ENCODE data around the gene ACAD11.
"Not testable (repeated sequence)": the region's sequence is repeated elsewhere in the genome, so short reads cannot be mapped to it uniquely, and the experiment has no call there.

ACAD11 gene

DNA sequence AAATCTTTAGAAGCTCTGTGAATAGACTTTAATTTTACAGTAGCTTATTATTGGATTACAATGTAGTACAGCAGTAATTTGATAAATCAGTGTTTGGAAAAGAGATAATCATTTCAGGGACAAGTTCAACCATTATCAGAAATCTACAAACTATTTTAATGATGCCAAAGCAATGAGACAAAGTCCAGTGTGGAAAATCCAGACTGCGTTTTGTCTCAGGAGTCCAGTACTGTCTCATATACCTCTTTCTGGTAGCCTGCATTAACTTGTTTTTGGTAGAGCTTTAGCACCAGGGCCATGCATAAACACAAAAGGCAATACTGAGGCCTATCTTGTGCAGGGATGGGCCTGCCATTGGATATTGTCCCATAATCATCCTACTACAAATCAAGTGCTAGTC, 42.8 kb downstream of the ACAD11 start:
- no peak for DNase-seq (ENCODE audit: low read depth, low spot score)
- TF ChIP-seq, protein P1, sequence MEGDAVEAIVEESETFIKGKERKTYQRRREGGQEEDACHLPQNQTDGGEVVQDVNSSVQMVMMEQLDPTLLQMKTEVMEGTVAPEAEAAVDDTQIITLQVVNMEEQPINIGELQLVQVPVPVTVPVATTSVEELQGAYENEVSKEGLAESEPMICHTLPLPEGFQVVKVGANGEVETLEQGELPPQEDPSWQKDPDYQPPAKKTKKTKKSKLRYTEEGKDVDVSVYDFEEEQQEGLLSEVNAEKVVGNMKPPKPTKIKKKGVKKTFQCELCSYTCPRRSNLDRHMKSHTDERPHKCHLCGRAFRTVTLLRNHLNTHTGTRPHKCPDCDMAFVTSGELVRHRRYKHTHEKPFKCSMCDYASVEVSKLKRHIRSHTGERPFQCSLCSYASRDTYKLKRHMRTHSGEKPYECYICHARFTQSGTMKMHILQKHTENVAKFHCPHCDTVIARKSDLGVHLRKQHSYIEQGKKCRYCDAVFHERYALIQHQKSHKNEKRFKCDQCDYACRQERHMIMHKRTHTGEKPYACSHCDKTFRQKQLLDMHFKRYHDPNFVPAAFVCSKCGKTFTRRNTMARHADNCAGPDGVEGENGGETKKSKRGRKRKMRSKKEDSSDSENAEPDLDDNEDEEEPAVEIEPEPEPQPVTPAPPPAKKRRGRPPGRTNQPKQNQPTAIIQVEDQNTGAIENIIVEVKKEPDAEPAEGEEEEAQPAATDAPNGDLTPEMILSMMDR (IDR thresholded peaks at IDR 0.05; ENCODE audit: low read depth, low read length) = no peak
- no peak overlapping the region for H3K4me3 ChIP-seq (ENCODE audit: low read depth, low read length)
- in situ Hi-C loops (cut with HindIII; ENCODE audit: low sequenced_read_pairs) = no loop called here

DNA sequence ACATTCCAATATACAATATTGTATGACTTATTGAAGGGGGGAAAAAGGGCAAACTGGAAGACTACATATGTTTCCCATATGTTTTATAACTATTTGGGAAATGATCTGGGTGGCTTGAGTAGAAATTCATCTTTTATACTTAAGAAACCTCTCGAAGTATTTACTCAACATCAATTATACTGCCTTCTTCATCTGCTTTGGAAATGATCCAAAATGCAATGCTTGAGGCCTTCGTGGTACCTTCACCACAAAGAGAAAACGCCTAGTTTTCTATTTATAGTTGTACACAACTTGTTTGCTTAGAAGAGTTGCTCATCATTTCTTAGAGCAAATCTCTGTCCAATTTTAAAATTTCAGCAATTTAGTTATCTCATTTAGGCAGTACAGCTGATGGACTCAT, 43.7 kb downstream of the ACAD11 start:
- in situ Hi-C loops (cut with HindIII; ENCODE audit: low sequenced_read_pairs) = no loop called here
- H3K4me3 ChIP-seq (ENCODE audit: low read depth, low read length) = no peak overlapping the region

DNA sequence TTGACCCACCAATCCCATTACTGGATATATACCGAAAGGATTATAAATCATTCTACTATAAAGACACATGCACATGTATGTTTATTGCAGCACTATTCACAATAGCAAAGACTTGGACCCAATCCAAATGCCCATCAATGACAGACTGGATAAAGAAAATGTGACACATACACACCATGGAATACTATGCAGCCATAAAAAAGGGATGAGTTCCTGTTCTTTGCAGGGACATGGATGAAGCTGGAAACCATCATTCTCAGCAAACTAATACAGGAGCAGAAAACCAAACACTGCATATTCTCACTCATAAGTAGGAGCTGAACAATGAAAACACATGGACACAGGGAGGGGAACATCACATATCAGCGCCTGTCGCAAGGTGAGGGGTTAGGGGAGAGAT, 44.3 kb downstream of the ACAD11 start:
- H3K4me3 ChIP-seq (ENCODE audit: low read depth, low read length); DNase-seq (ENCODE audit: low read depth, low spot score); in situ Hi-C loops (cut with HindIII; ENCODE audit: low sequenced_read_pairs): not testable (repeated sequence)

More for the DNA sequence above, 43.7 kb downstream of the ACAD11 start:
- TF ChIP-seq, protein P1 (IDR thresholded peaks at IDR 0.05; ENCODE audit: low read depth, low read length) = no peak
- DNase-seq (ENCODE audit: low read depth, low spot score) = no peak

DNA sequence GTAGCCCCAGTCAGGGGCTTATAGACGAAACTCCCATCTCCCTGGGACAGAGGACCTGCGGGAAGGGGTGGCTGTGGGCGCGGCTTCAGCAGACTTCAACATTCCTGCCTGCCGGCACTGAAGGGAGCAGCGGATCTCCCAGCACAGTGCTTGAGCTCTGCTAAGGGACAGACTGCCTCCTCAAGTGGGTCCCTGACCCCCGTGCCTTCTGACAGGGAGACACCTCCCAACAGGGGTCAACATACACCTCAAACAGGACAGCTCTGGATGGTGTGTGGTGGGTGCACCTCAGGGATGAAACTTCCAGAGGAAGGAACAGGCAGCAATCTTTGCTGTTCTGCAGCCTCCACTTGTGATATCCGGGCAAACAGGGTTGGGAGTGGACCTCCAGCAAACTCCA, 53.0 kb downstream of the ACAD11 start:
- DNase-seq (ENCODE audit: low read depth, low spot score); in situ Hi-C loops (cut with HindIII; ENCODE audit: low sequenced_read_pairs); H3K4me3 ChIP-seq (ENCODE audit: low read depth, low read length): not testable (repeated sequence)

DNA sequence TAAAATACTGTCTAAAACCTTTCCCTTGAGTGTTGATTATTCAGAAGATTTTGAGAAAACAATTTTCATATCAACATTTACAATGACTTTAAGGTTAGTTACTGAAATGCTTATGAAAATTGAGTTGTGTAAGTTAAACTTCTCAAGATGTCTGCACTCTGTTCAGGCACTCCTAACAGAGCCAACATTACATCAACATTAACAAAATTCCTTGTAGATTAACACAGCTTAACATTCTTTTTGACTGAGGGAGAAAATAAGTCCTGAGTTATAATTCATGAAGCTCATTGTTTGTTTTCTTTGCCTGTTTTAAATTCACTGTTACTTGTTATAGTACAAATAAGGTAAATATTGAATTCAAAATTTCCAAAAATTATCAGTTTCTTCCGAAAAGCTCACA, 53.5 kb downstream of the ACAD11 start:
- in situ Hi-C loops (cut with HindIII; ENCODE audit: low sequenced_read_pairs) = no loop called here
- TF ChIP-seq, protein P1 (IDR thresholded peaks at IDR 0.05; ENCODE audit: low read depth, low read length) = no peak
- DNase-seq (ENCODE audit: low read depth, low spot score) = peak; percentile 48
- no peak overlapping the region for H3K4me3 ChIP-seq (ENCODE audit: low read depth, low read length)

DNA sequence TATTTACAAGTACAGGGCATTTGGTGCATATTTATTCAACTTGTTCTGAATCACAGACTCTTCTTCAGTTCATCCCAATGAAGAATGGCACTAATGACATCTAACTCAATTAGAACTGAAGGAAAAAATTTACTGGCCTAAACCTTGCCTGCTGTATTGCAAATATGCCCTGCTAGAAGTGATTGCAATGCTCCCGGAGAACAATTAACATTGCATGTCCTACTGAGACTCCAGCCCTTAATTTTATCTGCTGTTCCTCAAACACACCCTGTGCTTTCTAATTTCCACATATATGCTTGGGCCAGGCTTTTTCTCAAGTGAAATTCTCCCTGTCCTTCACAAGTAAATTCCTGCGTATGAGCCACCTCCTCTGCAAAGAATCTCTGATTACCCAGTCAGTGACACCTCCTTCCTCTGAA, 54.2 kb downstream of the ACAD11 start:
- in situ Hi-C loops (cut with HindIII; ENCODE audit: low sequenced_read_pairs) = no loop called here
- H3K4me3 ChIP-seq (ENCODE audit: low read depth, low read length) = no peak overlapping the region
- no peak for DNase-seq (ENCODE audit: low read depth, low spot score)
- TF ChIP-seq, protein P1 (IDR thresholded peaks at IDR 0.05; ENCODE audit: low read depth, low read length) = no peak

DNA sequence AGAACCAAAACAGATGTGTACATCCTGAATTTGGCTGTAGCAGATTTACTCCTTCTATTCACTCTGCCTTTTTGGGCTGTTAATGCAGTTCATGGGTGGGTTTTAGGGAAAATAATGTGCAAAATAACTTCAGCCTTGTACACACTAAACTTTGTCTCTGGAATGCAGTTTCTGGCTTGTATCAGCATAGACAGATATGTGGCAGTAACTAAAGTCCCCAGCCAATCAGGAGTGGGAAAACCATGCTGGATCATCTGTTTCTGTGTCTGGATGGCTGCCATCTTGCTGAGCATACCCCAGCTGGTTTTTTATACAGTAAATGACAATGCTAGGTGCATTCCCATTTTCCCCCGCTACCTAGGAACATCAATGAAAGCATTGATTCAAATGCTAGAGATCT, 59.0 kb downstream of the ACAD11 start:
- H3K4me3 ChIP-seq (ENCODE audit: low read depth, low read length); in situ Hi-C loops (cut with HindIII; ENCODE audit: low sequenced_read_pairs); DNase-seq (ENCODE audit: low read depth, low spot score): not testable (repeated sequence)

DNA sequence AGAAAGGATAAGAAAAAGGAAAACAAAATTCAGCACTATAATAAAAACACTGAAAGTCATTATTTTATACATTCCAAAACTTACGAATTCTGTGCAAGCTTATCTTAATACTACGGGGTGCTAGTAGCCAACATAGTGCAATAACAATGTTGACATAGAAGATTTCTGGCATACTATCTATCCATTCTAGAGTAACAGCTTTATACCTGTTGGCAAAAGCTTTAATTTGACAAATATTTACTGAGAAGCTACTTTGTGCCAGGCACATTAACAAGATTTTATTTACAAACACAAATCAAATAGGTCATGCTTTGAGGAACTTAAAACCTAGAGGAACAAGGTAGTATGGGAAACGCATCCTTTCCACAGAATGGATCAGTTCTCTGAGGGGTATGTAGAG, 61.4 kb downstream of the ACAD11 start:
- H3K4me3 ChIP-seq (ENCODE audit: low read depth, low read length) = no peak overlapping the region
- in situ Hi-C loops (cut with HindIII; ENCODE audit: low sequenced_read_pairs) = no loop called here
- TF ChIP-seq, protein P1 (IDR thresholded peaks at IDR 0.05; ENCODE audit: low read depth, low read length) = no peak
- no peak for DNase-seq (ENCODE audit: low read depth, low spot score)
